Skeletal muscle cell (primary cell): ENCODE results near the gene ARVCF.

Source experiments
- DNase-seq: peaks from one replicate; pipeline ENCODE4 v3.0.0-alpha.2; 2010; ENCODE audit warnings: low read depth
- H3K4me3 ChIP-seq: 2 replicates; pipeline ENCODE4 v1.5.1; 2011; ENCODE audit warnings: low read depth, mild to moderate bottlenecking, control low read depth, low read length, moderate library complexity

ARVCF gene

DNA sequence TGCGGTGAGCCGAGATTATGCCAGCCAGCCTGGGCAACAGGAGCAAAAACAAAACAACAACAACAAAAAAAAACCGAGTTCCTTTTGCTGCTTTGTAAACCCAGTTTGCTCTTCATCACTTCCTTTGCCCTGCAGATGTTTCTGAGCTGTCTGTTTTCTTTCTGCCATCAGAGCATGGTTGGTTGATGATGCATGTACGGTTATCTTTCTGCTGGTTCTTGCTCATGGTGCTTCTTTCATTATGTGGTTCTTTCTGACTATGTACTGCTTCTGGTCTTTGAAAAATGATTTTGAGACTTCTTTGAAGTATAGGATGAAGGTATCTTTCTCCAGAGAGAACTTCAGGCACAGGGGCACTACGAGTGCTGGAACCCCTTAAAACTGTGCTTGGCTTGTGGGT lies 17.5 kb upstream of the ARVCF start:
- H3K4me3 ChIP-seq, result no peak overlapping the region

DNA sequence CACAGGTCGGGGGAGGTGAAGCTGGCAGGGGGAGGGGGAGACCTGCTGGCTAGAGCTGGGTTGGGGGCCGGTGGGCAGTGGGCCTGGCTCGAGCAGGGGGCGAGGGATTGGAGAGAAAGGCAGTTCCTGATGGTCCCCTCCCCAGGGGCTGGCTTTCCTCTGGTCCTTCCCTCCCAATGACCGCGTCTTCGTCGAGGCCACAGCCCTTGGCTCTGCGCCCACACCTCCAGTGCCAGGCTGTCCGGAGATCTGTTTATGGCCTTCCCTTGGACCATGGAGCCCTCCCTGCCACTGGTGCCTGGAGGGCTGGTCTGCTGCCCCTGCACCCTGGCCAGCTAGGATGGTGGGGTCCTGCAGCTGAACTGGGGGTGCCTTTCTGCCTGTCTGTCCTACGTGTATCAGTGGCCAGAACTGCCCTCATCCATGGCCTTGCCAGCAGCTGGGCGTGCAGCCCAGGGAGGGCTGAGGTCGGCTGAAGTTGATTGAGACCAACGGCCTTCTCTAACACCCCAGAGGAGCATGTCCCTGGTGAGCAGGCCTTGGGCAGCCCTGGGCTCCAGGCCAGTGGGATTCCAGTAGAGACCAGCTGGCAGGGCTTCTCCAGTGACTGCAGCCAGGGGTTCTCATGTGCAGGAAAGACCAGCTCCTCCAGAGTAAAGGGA lies 16.6 kb upstream of the ARVCF start:
- no peak for DNase-seq

More for the DNA sequence above, 17.5 kb upstream of the ARVCF start:
- no peak for DNase-seq

DNA sequence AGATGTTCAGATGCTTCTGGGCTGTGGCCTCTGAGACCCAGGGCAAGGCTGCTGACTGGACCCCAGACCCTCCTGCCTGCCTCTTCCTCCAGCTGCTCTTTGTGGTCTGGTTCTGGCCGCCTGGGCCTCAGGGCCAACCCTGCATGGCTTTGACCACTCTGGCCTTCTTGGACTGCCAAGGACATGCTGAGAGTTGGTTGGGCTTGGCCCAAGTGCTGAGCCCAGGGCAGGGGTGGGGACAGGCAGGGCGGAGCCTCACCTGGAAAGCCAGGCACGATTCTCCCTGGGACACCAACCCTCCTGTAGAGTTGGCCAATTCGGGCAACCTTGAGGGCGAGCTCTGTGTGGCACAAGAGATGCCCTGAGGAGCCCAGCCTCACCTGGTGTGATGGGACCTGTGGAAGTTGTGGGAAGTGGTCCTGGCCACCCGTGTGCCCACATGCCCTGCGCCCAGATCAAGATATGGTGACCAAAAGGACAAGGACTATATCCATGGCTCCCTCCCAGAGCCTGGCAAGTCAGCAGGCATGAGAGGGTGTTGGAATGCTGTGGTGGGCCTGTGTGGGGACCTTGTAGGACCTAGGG lies 15.9 kb upstream of the ARVCF start:
- DNase-seq, result no peak
- H3K4me3 ChIP-seq, result no peak overlapping the region

More for the DNA sequence above, 16.6 kb upstream of the ARVCF start:
- no peak overlapping the region for H3K4me3 ChIP-seq

DNA sequence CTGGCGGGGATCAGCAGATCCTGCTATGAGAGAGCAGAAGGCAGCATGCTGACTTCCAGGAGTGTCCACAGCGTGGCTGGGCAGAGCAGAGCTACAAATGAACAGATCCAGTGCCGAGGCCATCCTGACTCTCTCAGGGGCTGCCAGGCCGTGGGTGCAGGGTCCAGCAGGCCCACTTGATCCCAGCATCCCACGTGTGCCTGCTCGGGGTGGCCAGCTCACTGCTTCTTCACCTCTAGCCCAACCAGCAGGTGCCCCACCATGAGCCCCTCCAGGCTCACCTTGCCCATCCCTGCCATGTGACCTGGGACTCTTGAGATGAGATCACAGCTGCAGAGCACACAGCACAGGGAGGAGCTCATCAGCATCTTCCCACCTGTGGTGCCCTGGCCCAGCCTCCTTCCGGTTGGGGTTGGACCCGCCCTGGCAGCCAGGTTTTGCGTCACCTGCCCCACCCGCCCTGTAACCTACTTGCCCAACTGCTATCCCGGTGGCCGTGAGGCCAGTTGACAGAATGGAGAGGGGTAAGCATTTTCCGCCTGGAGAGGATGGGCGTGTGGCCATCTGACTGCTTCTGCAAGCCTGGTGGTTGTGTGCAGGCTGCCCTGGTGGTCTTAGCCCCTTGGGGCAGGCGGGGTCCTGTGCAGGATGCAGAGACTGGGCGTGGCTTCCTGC lies 15.2 kb upstream of the ARVCF start:
- no peak for DNase-seq
- no peak overlapping the region for H3K4me3 ChIP-seq

DNA sequence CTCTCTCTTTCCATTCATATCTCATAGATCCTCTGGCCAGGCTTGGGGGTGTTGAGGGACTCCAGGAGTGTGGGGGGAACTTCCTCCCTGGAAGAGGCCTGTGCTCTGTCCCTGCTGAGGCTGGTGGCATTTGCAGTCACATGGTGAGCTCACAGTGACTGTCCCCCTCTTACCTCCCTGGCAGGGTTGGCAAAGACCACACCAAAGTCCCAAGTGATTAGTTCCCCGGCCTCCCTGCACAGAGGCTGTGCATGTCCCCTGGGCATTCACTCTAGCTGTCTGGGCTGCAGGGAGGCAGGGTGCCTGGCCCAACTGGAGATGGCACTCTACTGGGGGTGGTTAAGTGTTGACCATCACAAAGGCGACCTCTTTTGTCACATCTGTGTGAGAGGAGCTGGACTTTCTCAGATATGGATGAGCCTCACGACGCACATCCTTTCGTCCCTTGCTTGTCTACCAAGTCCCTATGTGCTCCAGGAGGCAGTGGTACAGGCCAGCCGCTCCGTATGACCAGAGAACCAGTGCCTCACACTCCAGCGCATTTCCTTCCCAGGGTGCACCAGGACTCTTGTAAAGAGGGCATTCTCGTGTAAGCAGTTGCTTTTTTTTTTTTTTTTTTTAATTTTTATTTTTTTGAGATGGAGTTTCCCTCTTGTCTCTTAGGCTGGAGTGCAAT lies 13.1 kb upstream of the ARVCF start:
- no peak for DNase-seq
- H3K4me3 ChIP-seq, result no peak overlapping the region

DNA sequence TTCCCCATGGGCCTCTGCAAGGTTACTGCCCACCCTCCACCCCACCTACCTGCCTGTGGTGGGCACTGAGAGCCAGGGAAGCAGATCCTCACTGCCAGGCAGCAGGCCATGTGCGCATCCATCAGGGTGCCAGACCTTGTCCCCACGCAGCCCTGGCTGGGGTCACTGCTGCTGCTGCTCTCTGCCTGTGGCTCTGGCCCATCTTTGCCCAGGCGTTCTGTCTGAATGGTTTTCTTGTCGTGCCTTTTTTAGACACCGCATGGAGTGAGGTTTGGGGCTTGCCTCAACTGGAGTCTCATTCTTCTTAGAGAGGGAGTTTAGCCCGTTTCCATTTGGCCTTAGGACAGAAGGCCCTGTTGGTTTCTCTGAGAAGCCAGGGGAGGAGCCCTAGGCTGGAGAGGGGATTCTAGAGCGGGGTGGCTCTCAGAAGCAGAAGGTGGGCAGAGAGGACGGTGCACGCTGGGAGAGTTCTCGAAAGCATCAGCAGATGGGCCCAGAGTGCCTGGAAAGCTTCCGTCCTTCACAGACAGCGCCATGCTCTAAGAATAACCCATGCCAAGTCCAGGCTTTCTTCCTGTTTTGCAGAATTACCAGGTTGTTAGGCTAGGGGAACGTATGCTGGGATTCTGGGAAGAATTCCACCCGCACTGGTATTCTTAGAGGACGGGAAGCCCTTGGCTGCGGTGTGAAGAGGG lies 12.4 kb upstream of the ARVCF start:
- no peak for DNase-seq
- no peak overlapping the region for H3K4me3 ChIP-seq

DNA sequence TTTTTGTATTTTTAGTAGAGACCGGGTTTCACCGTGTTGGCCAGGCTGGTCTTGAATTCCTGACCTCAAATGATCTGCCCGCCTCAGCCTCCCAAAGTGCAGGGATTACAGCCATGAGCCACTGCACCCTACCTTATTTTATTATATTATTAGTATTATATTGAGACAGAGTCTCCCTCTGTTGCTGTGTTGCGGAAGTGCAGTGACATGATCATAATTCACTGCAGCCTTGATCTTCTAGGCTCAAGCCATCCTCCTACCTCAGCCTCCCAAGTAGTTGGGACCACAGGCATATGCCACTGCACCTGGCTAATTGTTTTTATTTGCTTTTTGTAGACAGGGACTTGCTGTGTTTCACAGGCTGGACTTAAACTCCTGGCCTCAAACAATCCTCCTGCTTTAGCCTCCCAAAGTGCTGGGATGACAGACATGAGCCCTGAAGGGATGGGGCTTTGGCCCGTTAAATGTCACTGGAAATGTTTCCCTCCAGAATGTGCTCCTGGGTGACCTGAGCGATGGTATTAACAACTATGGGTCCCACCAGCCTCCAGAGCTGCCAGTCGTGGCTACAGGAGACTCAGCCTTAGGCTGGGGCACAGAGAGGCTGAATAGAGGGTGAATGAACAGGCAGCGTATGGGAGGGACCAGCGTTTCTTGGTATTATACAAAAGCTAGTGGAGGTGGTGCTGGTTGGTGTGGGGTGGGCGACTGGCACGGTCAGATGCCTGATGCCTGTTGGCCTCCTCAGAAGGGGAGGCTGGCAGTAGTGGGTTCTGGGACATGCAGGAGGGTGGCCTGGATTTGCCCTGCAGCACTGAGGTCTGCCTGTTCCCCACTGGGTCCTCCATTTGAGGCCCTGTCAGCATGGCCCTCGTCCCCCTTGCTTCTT lies 11.6 kb upstream of the ARVCF start:
- DNase-seq, result no peak
- H3K4me3 ChIP-seq, result no peak overlapping the region

DNA sequence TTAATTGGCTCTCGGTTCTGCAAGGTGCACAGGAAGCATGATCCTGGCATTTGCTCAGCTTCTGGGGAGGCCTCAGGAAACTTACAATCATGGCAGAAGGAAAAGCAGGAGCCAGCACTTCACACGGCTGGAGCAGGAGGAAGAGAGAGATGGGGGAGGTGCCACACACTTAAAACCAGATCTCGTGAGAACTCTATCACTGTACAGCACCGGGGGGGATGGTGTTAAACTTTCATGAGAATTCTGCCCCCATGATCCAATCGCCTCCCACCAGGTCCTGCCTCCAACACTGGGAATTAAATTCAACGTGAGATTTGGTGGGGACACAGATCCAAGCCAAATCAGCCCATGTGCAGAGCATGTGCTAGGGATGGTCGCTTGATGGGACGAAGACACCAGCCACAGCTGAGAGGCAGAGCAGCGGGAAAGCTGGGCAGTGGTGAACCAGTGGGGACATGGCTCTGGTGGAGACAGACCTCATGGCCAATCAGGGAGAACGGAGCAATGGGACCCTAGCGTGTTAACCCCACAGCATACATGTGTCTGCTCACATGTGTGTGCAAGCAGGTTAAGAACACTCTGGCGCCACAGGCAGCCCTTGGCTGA lies 10.5 kb upstream of the ARVCF start:
- DNase-seq, result no peak
- no peak overlapping the region for H3K4me3 ChIP-seq

DNA sequence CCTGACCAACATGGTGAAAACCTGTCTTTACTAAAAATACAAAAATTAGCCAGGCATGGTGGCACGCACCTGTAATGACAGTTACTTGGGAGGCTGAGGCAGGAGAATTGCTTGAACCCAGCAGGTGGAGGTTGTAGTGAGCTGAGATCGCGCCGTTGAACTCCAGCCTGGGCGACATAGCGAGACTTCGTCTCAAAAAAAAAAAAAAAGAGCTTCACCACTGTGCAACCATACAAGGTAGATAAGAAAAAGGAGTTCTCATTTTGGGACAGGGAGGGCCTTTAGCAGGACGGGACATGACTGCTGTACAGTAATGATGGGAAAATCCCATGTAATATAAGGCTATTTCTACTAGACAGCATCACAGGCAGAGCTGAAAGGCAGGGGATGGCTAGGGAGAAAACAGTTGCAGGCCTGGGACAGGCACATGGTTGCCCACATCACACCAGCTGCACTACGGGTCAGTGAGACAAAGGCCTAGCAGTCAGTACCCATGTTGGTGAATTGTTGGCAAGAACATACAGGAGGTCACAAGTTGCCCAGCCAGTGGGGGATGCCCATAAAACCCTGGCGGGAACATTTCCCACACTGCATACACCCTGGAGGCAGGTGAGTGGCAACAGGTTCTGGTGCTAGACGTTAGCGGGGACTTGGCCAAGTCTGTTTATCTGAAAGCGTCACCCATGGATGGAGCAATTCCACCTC lies 9.7 kb upstream of the ARVCF start:
- H3K4me3 ChIP-seq, result no peak overlapping the region
- no peak for DNase-seq

DNA sequence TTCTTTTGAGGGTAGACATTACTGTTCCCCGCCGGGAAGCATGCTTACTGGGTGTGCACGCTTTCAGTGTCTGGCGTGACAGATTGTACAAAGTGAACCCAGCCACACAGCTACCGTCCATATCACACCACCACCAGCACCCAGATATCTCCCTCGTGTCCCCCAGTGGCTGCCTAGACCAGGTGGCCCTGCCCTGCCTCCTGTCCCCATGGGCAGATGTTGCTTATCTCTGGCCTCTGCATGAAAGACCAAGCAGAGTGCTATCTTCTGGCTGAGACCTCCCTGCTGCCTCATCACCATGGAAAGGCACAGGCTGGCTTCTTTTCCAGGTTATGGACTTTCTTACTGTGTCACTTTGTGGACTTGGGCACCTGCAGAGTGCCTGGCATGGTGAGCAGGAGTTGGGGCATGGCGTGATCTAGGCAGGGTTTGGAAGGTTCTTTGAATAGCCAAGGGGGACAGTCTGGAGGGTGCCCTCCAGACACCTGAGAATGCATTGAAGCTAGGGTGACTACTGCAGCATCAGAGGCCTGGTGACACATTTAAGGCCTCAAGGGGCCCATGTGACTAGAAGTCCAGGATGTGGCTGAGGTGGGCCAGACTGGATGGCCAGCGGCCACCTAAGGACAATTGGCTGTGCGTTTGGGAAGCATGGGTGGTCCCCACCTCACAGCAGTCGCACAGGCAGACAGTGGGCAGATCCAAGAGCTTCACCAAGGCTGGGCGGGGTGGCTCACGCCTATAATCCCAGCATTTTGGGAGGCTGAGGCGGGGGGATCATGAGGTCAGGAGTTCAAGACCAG lies 9.0 kb upstream of the ARVCF start:
- no peak overlapping the region for H3K4me3 ChIP-seq
- DNase-seq, result no peak

DNA sequence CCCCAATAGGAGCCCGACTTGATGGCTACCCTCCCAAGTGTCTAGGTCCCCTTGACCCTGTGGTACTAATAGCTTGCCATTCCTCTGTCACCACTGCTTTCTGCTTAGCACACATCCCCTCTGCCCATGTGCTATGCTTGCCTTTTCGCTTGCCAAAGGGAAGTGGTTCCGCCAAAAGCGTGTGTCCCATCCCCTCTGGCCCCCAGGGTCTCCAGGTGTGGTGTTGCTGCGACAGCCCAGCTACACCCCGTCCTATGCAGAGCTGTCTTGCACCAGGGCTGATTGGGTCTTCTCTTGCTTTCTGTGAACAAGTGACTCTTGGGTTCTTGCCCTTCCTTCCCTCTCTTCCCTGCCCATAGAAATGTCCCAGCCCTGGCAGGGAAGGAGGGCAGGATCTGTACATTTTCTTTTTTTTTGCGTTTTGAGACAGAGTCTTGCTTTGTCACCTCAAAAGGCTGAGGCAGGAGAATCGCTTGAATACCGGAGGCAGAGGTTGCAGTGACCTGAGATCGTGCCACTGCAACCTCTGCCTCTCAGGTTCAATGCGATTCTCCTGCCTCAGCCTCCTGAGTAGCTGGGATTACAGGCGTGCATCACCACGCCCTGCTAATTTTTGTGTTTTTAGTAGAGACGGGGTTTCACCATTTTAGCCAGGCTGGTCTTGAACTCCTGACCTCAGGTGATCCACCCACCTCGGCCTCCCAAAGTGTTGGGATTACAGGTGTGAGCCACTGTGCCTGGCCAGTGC lies 8.2 kb upstream of the ARVCF start:
- H3K4me3 ChIP-seq, result no peak overlapping the region

DNA sequence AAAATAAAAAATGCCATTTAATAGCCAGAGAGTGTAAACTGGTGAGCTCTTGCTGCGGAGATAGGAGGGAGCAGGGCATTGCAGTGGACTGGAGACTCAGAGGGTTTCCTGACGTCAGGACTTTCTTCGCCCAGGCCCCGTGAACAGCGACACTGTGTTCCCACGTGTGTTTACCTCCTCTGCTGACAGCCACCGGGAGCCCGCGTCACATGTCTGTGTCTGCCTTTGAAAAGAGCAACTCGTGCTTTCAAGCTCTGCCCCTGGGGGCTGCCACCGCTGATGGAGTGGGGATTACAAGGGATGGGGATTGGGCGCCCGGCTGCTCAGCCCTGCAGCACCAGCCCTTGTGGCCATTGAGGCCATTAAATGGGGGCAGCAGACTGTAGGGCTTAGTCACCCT lies 7.6 kb upstream of the ARVCF start:
- no peak for DNase-seq
- H3K4me3 ChIP-seq, result no peak overlapping the region

More for the DNA sequence above, 8.2 kb upstream of the ARVCF start:
- no peak for DNase-seq

DNA sequence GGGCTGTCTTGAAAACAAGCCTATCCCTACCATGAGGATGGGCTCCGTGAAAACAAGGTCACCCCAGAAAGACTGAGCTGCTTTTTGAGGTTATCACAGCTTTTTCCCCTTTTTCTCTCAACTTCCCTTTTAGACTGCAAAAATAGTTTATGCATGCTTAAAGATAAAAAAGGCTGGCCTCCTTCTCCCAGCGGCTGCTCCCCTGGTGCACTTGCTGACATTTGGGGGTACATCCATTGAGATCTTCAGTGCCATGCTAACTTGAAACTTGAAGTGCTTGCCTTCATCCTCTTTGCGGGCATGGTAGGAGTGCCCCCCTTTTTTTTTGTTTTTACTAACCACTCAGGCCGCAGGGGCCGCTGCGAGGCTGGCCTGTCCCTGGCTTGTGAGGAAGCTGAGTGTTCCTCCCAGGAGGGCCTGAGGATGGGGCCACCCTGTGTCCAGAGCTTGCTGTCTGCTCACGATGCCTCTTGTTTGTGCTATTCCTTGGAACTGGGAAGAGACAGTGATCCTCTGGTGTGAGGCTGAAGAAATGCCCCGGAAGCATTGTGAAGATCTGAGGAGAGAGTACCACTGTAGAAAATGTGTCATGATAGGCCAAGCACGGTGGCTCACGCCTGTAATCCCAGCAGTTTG lies 6.5 kb upstream of the ARVCF start:
- no peak overlapping the region for H3K4me3 ChIP-seq

DNA sequence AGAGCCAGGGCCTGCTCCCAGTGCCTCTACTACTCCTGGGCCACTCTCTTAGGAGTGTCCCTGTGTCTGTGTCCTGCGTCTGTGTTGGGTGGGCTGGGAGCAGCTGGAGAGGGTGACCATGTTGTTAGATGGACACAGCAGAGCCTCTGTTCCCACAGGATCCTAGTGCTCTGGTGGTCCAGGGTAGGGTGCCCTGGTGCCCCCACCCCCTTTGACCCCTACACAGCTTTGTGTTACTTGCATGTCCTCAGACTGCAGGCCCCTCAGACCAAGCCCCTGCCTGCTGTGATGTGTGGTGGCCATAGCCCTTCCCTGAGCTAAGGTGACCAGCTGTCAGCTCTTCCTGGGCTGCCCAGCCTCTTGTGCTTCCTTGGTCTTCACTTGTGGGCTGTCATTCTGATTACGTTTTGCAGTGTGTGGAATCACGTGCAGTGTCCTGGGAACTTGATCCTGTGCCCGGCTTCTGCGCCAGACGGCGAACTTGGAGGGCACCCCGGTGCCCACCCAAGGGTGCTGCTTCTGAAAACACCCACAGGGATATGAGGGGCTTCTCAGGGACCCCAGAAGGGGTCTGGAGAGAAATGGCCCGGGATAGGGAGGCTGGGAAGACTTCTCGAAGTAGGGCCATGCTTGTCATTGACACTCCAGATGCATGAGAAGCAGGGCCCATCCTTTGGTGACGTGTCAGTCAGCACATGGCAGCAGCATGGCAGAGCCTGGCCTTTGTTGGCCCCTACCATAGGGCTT lies 5.8 kb upstream of the ARVCF start:
- no peak for DNase-seq
- peak overlapping the region; percentile 93 for H3K4me3 ChIP-seq

More for the DNA sequence above, 6.5 kb upstream of the ARVCF start:
- DNase-seq, result no peak
